ENCODE results near the gene MAD2L2.
A peak's percentile ranks its signal among the peaks of the same experiment; 100 is the strongest.

The MAD2L2 gene

GRCh38 chr1:11682287-11682771 lies 1.4 kb upstream of the MAD2L2 start:
- no peak for DNase-seq (ENCODE audit: low read depth)

GRCh38 chr1:11680270-11681070 lies 478 bp downstream of the MAD2L2 start:
- DNase-seq (ENCODE audit: low read depth), result peak; percentile 26

- DNase-seq (ENCODE audit: low read depth), result no peak
These were observed 2.5 kb downstream of the MAD2L2 start for GRCh38 chr1:11678442-11678841.

- no peak for DNase-seq (ENCODE audit: low read depth)
These were observed 4.4 kb downstream of the MAD2L2 start for GRCh38 chr1:11676386-11677103.

GRCh38 chr1:11675325-11675724 lies 5.6 kb downstream of the MAD2L2 start:
- DNase-seq (ENCODE audit: low read depth), result no peak

GRCh38 chr1:11674488-11674887 lies 6.5 kb downstream of the MAD2L2 start:
- DNase-seq (ENCODE audit: low read depth), result no peak

GRCh38 chr1:11673089-11673769 lies 7.7 kb downstream of the MAD2L2 start:
- no peak for DNase-seq (ENCODE audit: low read depth)

- DNase-seq (ENCODE audit: low read depth), result no peak
These were observed 9.2 kb downstream of the MAD2L2 start for GRCh38 chr1:11671544-11672286.

- DNase-seq (ENCODE audit: low read depth), result no peak
These were observed 9.8 kb downstream of the MAD2L2 start for GRCh38 chr1:11671205-11671543.

- DNase-seq (ENCODE audit: low read depth), result no peak
These were observed 10.2 kb downstream of the MAD2L2 start for GRCh38 chr1:11670747-11671146.

- DNase-seq (ENCODE audit: low read depth), result no peak
These were observed 12.4 kb downstream of the MAD2L2 start for GRCh38 chr1:11668516-11668915.

- DNase-seq (ENCODE audit: low read depth), result peak; percentile 59
These were observed 16.4 kb downstream of the MAD2L2 start for GRCh38 chr1:11664336-11665065.

GRCh38 chr1:11661103-11661502 lies 19.8 kb downstream of the MAD2L2 start:
- DNase-seq (ENCODE audit: low read depth), result no peak

GRCh38 chr1:11659748-11660147 lies 21.2 kb downstream of the MAD2L2 start:
- DNase-seq (ENCODE audit: low read depth), result no peak

- DNase-seq (ENCODE audit: low read depth), result no peak
These were observed 22.4 kb downstream of the MAD2L2 start for GRCh38 chr1:11658542-11658941.

GRCh38 chr1:11657654-11658053 lies 23.3 kb downstream of the MAD2L2 start:
- no peak for DNase-seq (ENCODE audit: low read depth)

- DNase-seq (ENCODE audit: low read depth), result no peak
These were observed 25.8 kb downstream of the MAD2L2 start for GRCh38 chr1:11654939-11655808.

GRCh38 chr1:11654137-11654938 lies 26.6 kb downstream of the MAD2L2 start, which contains the start of the genes FBXO2 and FBXO44:
FBXO2 (minus strand) TSS chr1:11654429; CDS start chr1:11654340, 89 bp downstream.
FBXO44 (plus strand) TSS chr1:11654877; CDS start chr1:11655836, 959 bp downstream.
- DNase-seq (ENCODE audit: low read depth), result peak; percentile 41

- no peak for DNase-seq (ENCODE audit: low read depth)
These were observed 27.1 kb downstream of the MAD2L2 start for GRCh38 chr1:11653861-11654136.
